Gastroesophageal sphincter (tissue), 4 donors: ENCODE data around the gene LLGL2. TPM values are rescaled to one million over a fixed set of nuclear protein-coding genes. Genes with fewer than 3 reads are reported as not detected.

Experiments
- ATAC-seq: fragments of 150-250 bp; one replicate; pipeline ENCODE4 v1.9.1; 2016; ENCODE audit warnings: mild to moderate bottlenecking, moderate library complexity
- H3K27ac ChIP-seq, 4 donors: fragments of 200-600 bp; sonication (generic) in 3 of 4; 1 replicate in 3 of 4; 2 replicates in 1 of 4; pipeline ENCODE4 v1.5.1; 2016 to 2019
- H3K27me3 ChIP-seq: fragments of 200-600 bp; sonication (generic); one replicate; pipeline ENCODE4 v1.5.1; 2019
- H3K36me3 ChIP-seq, 2 donors: fragments of 200-600 bp; sonication (generic); one replicate each; pipeline ENCODE4 v1.5.1; 2019; ENCODE audit warnings: control low read depth in 1 of 2
- H3K4me1 ChIP-seq, 3 donors: fragments of 200-600 bp; sonication (generic); 1 replicate in 2 of 3; 2 replicates in 1 of 3; pipeline ENCODE4 v1.5.1; 2016 to 2019; ENCODE audit warnings: control low read depth in 2 of 3
- H3K4me3 ChIP-seq, 2 donors: fragments of 200-600 bp; sonication (generic); one replicate each; pipeline ENCODE4 v1.5.1; 2019; ENCODE audit warnings: mild to moderate bottlenecking in 1 of 2, moderate library complexity in 1 of 2
- H3K9me3 ChIP-seq, 3 donors: fragments of 200-600 bp; sonication (generic); one replicate each; pipeline ENCODE4 v1.5.1; 2017 to 2019; ENCODE audit warnings: control low read depth in 2 of 3
- EP300 ChIP-seq: sonication (generic); formaldehyde crosslinking; IDR thresholded peaks from one replicate; pipeline ENCODE4 v1.6.1; 2017; ENCODE audit warnings: antibody characterized with exemption, mild to moderate bottlenecking
- POLR2A ChIP-seq, 2 donors: fragments of 450-650 bp; IDR thresholded peaks; one replicate each; pipeline ENCODE4 v1.6.1; 2017; ENCODE audit warnings: antibody characterized with exemption in 2 of 2, mild to moderate bottlenecking in 2 of 2, moderate library complexity in 1 of 2
- POLR2AphosphoS5 ChIP-seq: sonication (generic); formaldehyde crosslinking; IDR thresholded peaks from one replicate; pipeline ENCODE4 v1.6.1; 2017; ENCODE audit warnings: antibody characterized with exemption
- WGBS, 2 donors: methylation state at CpG; one replicate each; pipeline ENCODE4 v1.1.5; 2018; ENCODE audit warnings: low coverage in 1 of 2; 5-methylcytosine and 5-hydroxymethylcytosine counted together
- total RNA-seq, 4 donors: library from RNA; depleted of rRNA; stranded (reverse); fragments of >200 nt; gene quantifications; one replicate each; pipeline ENCODE4 v1.1.0, GENCODE V29; 2016
- TF ChIP-seq, protein P1 (sequence below), 4 experiments: fragments of 200-600 bp in 2 of 4; fragments of 450-650 bp in 2 of 4; sonication (generic) in 1 of 4; IDR thresholded peaks; one replicate each; pipeline ENCODE4 v1.5.1; 2017 to 2019; ENCODE audit warnings: antibody characterized with exemption in 4 of 4, mild to moderate bottlenecking in 2 of 4, moderate library complexity in 2 of 4

LLGL2 gene
- total RNA-seq, 4 donors from 2014 or later = 2.3 to 7.9 (median 5.8) TPM

DNA sequence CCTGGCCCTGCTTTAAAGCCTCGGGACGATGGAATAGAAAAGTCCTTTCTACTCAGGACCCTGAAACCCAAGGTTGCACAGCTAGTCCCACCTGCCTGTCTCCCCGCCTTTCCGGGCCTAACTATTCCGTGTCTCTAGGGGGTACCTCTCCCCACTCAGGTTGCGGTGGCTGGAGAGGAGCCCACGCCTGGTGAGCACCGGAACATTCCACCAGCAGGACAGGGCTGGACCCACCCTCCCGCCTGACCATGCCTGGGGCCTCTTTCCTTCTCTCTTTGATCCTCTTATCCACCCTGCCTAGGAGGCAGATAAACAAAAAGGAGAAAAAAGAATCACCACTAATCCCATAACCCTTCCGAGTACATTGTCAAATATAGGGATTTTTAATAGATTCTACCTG is 10.9 kb downstream of the LLGL2 start:
- Histone ChIP-seq H3K4me3 (no peak overlapping the region), H3K4me1 (no peaks in the 10 kb centered on the region), H3K27me3 (no peaks in the 10 kb centered on the region), H3K36me3 (no peaks in the 10 kb centered on the region), H3K27ac (no peak overlapping the region), H3K9me3 (no peaks in the 10 kb centered on the region)
- ATAC-seq = no peak
- 70 to 100% methylated on average over 1 to 8 of the region's 10 CpGs for WGBS, 2 donors
- TF ChIP-seq, protein P1, sequence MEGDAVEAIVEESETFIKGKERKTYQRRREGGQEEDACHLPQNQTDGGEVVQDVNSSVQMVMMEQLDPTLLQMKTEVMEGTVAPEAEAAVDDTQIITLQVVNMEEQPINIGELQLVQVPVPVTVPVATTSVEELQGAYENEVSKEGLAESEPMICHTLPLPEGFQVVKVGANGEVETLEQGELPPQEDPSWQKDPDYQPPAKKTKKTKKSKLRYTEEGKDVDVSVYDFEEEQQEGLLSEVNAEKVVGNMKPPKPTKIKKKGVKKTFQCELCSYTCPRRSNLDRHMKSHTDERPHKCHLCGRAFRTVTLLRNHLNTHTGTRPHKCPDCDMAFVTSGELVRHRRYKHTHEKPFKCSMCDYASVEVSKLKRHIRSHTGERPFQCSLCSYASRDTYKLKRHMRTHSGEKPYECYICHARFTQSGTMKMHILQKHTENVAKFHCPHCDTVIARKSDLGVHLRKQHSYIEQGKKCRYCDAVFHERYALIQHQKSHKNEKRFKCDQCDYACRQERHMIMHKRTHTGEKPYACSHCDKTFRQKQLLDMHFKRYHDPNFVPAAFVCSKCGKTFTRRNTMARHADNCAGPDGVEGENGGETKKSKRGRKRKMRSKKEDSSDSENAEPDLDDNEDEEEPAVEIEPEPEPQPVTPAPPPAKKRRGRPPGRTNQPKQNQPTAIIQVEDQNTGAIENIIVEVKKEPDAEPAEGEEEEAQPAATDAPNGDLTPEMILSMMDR (IDR thresholded peaks at IDR 0.05) = no peak
- TF ChIP-seq POLR2A (IDR thresholded peaks at IDR 0.05) (no peak), POLR2AphosphoS5 (no peak), EP300 (no peak)

DNA sequence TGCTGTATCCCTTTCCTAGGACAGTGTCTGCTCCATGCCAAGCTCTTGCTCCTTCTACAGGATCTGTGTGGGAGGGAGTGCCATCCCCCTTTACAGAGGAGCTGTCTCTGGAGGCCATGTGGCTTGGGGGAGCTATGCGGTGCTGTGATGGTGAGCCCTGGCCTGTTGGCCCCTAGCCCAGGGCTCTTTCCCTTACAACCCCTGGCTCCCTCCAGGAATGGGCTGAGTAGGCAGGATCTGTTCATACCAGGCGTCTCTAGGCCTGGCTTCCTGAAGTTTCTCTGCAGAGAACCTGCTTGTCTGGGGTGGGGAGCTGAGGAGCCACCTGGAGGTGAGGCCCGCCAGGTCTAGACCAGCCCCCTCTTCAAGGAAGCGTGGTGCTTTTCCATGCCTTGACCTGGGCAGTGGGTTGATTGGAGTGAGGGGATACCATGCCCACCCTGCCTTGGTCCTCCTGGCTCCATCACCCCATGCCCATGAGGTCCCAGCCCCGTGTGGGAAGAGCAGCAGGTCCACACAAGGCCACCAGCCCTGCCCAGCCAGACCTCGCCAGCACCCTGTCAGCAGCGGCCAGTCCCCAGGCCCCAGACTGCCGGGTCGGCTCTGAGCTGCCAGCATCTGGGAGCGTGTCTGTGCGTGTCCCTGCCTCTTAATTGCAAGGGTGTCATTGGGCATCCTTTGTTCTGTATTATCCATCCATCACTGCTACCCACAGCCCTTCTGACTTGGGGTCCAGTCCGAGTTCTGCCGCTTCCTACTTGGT is 14.7 kb downstream of the LLGL2 start:
- no peak for ATAC-seq
- WGBS, 2 donors = 87 to 100% methylated on average over 1 to 2 of the region's 13 CpGs
- H3K4me1 ChIP-seq = no peaks in the 10 kb centered on the region
- H3K9me3 ChIP-seq = no peaks in the 10 kb centered on the region
- TF ChIP-seq POLR2A (IDR thresholded peaks at IDR 0.05) = no peak
- no peak for TF ChIP-seq EP300
- TF ChIP-seq, protein P1 (IDR thresholded peaks at IDR 0.05) = no peak
- H3K27ac ChIP-seq = no peak overlapping the region
- no peak overlapping the region for H3K4me3 ChIP-seq
- H3K36me3 ChIP-seq = no peaks in the 10 kb centered on the region
- H3K27me3 ChIP-seq = no peaks in the 10 kb centered on the region

DNA sequence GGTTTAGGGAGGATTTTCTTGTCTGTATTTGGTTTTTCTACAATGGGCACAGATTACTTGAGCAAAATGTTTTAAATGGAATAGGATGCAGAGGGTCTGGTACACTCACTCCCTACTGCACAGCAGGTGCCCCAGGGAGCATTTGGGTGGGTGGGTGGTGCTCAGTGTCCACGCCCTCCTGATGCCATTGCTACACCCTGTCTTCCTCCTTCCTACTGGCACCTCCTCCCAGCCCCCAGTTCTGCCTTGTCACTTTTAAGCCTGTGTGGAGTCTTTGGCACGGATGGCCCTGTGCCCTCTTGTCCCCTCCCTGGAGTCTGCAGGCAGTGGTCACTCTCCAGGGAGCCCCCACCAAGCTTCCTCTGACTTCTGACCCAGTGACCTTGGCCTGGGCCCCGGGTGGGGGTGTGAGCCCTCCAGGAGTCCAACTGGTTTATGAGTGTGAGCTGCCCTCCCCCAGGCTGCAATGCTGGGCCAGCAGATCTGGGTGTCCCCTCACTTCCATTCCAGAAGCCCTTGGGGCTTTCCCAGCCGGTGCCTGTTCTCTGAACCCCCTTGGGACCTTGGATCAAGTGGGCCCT is 15.5 kb downstream of the LLGL2 start:
- Histone ChIP-seq H3K4me1 (no peaks in the 10 kb centered on the region), H3K9me3 (no peaks in the 10 kb centered on the region), H3K27me3 (no peaks in the 10 kb centered on the region), H3K36me3 (no peaks in the 10 kb centered on the region), H3K27ac (no peak overlapping the region), H3K4me3 (no peak overlapping the region)
- TF ChIP-seq, protein P1 (IDR thresholded peaks at IDR 0.05) = no peak
- TF ChIP-seq EP300 (no peak), POLR2AphosphoS5 (no peak), POLR2A (IDR thresholded peaks at IDR 0.05) (no peak)
- no peak for ATAC-seq
- 67 to 91% methylated on average over 1 to 2 of the region's 4 CpGs for WGBS, 2 donors

DNA sequence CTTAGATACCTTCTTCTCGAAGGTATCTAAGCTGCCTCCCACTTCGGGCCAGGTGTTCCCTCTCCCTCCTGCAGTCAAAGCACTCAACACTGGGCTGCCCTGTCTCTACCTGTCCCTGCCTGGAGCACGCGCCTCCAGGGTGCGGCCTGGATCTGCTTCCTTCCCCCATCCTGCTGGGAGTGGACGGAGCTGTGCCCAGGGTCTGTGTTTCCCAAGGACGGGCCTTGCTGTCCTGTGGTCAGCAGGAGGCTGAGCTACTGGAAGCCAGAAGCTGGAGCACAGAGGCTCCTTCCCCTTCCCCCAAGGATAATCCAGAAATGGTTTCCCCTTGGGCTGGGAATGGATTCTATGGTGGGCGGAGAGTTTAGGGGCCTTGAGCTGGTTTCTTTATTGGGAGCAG is 16.7 kb downstream of the LLGL2 start:
- Histone ChIP-seq H3K36me3 (no peaks in the 10 kb centered on the region), H3K4me1 (no peaks in the 10 kb centered on the region), H3K9me3 (no peaks in the 10 kb centered on the region), H3K4me3 (no peak overlapping the region), H3K27me3 (no peaks in the 10 kb centered on the region), H3K27ac (no peak overlapping the region)
- WGBS, 2 donors = 91 to 100% methylated on average over 1 to 4 of the region's 8 CpGs
- ATAC-seq = no peak
- no peak for TF ChIP-seq POLR2A (IDR thresholded peaks at IDR 0.05)
- TF ChIP-seq POLR2AphosphoS5 = no peak
- TF ChIP-seq, protein P1 (IDR thresholded peaks at IDR 0.05) = no peak
- no peak for TF ChIP-seq EP300
